LoVo (cell line): ENCODE data around the gene RGL2.
"Not testable (repeated sequence)": the region's sequence is repeated elsewhere in the genome, so short reads cannot be mapped to it uniquely, and the experiment has no call there.

Experiments
- DNase-seq: peaks from one replicate; pipeline ENCODE4 v3.0.0-alpha.2; 2016; ENCODE audit warnings: low spot score

Gene RGL2

DNA sequence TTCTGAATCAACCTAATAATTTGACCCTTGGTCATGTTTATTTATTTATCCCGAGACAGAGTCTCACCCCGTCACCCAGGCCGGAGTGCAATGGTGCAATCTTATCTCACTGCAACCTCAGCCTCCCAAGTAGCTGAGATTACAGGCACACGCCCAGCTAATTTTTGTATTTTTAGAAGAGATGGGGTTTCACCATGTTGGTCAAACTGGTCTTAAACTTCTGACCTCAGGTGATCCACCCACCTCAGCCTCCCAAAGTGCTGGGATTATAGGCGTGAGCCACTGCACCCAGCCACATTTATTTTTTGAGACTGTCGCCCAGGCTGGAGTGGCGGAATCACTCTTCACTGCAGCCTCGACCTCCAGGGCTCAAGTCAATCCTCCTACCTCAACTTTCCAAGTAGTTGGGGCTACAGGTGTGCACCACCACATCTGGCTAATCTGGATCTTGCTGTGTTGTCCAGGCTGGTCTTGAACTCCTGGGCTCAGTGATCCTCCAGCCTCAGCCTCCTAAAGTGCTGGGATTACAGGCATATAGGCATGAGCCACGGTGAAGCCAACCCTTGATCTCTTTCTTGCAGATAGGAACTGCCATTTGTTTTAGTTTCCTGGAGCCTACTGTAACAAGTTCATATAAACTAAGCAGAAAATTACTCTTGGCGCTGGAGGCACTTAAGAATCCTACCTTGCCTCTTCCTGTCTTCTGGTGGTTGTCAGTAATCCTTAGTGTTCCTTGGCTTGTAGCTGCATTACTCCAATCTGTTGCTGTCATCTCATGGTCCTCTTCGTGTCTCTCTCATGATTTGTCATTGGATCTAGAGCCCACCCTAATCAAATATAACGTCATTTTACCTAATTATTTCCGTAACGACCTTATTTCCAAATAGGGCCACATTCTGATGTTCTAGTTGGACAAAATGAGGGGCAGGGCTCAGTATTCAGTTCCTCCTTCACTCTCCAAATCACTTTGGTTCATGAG is 24.5 kb downstream of the RGL2 start:
- DNase-seq: no peak

DNA sequence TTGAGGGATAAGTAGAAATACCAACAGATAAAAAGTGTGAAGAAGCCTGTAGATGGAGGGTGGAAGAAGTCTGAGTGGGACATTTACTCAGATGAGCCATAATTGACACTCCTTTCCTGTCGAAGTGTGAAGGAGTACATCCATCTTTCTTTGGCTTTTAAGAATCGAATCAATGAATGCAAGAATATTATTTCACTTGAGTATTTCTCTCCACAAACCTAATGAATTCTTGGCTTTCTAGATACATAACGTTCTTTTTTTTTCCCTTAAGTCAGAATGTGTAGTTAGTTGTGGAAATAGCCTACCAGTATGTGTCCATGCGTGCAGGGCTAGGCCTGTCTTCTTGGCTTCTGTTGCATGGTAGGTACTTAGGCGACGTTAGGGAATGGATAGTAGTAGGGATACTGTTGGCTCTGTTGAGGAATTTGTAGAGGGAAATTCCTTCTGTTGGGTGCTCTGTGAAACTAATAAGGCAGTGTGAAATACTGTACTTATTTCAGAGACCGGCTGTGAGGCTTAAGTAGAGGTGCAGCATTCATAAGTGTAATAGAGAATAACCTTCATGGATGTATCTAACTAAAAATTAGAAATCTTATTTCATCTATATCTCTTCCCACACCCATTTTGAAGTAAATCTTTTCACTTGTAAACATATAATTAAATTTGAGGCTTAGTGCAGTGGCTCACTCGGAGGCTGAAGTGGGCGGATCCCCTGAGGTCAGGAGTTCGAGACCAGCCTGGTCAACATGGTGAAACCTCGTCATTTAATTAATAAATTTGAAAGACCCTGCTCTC is 25.4 kb downstream of the RGL2 start:
- no peak for DNase-seq

DNA sequence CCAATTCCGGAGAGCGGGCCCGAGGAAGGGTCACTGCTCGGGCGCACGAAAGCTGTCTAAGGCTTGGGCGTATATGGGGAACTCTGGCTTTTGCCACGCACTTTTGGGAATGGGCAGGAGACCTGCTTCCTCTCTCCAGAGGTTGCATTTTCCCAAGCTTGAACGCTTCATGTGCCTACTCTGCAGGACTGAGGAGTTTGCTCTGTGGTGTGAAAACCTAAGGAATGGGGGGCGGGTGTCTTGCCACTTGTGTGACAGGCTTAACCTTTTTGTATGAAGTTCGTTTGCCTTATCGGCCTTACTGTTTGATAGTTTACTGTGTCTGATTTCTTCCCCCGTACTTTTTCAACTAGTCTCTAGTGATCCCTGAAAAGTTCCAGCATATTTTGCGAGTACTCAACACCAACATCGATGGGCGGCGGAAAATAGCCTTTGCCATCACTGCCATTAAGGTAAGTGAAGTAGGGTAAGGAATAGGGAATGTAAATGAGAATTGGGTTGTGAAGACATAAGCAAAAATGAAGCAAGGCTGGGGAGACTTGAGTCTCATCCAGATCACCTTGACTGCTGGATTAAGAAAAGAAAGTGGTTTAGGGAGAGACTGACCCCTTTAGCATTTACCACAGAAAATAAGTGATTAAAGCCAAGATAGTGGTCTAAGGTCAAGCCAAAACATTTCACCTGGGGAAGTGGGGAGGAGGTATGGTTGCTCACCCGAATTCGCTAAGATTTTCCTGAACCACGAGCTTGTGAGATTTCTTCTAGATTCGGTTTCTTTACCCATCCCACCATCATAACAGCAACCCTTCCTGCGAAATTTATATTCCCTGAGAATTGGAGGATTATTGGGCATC is 26.2 kb downstream of the RGL2 start:
- DNase-seq: no peak

DNA sequence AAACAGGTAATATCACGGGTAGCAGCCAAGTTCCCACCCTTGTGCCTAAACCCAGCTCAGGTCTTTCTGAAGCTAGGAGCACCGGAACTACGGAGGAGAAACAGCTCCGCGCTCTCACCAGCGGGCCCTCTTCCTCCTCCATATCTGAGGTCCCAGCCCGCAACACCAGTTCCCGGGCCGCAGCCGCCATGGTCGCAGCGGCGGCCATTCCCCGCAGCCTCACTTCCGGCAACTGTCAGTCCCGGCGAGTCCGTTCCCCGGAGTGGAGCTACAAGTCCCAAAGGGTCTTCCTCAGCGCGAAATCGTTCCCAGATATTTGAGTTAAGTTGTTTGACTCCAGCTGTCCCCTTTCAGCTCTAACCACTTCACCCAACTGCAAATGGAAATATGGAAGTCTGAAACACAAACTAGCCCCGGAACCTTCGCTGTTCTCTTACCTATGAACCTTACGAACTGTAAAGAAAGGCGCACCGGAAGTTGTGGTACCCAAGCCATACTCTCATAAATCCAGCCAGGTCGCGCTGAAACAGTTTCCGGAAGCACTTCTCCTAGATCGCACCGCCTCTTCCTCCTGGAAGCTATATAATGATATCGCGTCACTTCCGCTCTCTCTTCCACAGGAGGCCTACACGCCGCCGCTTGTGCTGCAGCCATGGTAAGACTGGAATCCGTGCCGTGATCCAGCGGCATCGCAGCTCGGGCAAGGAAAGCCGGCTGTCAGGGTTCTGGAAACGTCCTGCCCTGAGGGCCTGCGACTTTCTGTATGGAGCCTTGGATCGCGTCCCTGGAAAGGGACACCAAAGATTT is 27.1 kb downstream of the RGL2 start, which contains the start of the genes RPS18 and VPS52:
RPS18 (plus strand) TSS at position 608 of the 807 bp plus-strand sequence; CDS start at position 653, 45 bp downstream.
VPS52 (minus strand) TSS at position 409 of the 807 bp plus-strand sequence; CDS start at position 208, 201 bp downstream.
- peak; percentile 98 for DNase-seq

DNA sequence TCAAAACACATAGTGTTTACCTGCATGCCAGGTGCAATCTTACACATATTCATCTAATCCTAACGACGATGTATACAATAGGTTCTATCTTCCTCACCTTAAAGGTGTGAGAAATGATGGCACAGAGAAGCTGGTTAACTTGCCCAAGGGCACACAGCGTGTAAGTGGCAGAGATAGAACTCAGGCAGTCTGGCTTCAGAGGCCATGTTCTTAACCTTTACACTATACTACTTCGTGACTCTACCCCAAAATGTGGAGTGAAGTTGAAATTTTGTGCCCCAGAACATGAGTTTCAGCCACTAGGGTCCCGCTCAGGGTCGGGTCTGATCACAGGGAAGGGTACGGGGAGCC is 27.6 kb downstream of the RGL2 start:
- DNase-seq: no peak

DNA sequence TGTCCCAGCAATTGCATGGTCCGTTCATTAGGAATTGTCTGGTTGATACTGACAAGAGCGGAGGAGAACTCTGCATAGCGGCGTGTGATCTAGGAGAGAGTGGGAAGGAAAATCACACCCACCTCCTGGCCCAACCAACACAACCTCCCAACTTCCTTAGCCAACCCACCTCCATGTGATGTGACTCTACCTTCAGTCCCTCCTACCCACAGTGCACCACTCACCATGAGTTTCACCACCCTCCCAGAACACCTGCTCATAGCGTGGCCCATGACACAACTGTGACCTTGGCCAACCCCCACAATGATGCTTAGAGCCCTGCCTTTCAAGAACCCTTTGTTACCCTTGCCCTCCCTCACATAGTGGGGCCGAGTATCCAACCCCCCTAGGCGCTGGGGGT is 34.7 kb downstream of the RGL2 start:
- no peak for DNase-seq

DNA sequence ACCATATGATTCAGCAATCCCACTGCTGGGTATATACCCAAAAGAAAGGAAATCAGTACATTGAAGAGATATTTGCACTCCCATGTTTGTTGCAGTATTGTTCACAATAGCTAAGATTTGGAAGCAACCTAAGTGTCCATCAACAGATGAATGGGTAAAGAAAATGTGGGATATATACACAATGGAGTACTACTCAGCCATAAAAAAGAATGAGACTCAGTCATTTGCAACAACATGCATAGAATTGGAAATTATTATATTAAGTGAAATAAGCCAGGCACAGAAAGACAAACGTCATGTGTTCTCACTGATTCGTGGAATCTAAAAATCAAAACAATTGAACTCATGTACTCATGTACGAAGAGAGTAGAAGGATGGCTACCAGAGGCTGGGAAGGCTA is 36.3 kb downstream of the RGL2 start:
- not testable (repeated sequence) for DNase-seq

DNA sequence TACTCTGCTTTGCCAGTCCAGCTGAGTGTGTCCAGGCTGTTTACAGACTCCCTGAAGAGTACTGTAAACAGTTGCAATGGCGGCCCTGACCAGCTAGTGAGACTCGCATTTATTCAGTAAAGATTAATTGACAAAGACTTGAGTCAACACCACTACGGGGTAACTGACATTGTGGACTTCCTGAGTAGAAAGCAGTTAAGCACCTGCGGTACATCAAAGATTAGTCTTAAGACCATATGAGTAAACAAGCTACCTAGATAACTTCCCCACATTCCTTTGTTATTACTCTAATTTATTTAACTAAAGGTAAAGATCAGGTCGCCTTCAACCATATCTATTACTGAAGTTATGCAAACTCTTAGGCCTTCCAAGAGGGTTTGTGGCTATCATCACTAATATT is 39.7 kb downstream of the RGL2 start:
- DNase-seq: no peak

DNA sequence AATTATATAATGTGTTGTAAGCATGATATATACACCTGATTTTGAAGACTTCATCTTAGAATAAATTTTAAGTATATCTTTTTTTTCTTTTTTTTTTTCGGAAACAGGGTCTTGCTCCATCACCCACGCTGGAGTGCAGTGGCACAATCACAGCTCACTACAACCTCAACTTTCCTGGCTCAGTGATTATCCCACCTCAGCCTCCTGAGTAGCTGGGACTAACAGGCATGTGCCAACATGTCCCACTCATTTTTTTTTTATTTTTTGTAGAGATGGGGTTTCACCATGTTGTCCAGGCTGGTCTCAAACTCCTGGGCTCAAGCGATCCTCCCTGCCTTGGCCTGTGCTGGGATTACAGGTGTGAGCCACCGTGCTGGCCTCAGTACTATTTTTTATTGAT is 44.2 kb downstream of the RGL2 start:
- no peak for DNase-seq

DNA sequence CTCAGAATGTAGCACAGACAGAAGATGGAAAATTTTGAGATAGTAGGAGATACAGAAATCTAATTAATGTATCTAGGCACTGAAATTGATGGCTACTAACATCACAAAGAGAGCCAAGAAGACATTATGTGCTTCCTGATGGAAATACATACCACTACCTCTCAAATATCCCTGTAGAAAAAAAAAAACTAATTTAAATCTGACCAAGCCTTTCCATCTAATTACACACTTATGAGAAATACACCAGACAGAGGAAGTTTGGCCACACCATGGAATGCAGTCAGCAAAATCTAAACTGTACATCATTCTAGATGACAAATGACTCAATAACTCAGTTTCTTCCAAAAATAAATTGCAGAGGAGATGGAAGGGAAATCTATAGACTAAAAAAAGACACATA is 46.0 kb downstream of the RGL2 start:
- DNase-seq: no peak

DNA sequence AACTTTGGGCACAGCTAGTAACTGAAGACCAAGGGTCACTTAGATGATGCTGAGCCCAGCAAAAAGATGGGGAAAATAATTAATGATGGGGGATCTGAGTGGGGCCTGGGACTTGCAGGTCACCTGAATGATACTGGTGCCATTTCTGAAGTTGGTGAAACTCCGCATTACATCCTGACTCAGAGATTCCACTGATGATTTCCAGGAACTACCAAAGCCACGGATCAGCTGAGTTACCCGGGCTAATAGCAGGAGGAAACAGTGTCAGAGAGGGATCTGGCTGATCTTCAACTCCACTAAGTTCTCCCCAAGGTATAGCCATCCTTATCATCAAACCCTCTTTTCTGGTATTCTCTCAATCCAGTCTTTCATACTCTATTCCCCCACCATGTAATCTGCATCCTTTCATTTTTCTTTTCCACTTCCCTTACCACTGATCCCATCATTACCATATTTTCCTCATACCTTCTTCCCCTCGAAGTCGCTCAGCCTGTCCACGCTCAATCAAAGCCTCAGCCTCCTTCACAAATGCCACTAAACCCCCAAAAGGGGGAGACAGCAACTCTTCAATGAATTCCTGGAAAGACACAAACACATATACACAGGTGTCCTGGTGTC is 47.2 kb downstream of the RGL2 start:
- DNase-seq: no peak

DNA sequence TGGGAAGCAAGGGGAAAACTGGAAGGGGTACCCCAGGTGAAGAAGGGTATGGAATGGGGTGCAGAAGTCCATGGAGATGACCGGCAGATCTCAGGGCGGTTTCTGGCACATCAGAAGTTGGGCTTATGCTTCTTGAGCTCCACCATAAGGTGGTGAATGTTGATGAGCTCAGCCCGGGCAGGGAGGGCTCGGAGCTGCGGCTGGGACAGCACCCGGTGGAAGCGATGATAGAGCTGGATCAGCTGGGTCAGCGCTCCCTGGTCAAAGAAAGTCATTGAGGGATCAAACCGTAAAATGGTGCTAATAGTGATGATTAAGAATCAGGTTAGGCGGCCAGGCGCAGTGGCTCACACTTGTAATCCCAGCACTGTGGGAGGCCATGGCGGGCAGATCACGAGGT is 48.0 kb downstream of the RGL2 start:
- DNase-seq: no peak

DNA sequence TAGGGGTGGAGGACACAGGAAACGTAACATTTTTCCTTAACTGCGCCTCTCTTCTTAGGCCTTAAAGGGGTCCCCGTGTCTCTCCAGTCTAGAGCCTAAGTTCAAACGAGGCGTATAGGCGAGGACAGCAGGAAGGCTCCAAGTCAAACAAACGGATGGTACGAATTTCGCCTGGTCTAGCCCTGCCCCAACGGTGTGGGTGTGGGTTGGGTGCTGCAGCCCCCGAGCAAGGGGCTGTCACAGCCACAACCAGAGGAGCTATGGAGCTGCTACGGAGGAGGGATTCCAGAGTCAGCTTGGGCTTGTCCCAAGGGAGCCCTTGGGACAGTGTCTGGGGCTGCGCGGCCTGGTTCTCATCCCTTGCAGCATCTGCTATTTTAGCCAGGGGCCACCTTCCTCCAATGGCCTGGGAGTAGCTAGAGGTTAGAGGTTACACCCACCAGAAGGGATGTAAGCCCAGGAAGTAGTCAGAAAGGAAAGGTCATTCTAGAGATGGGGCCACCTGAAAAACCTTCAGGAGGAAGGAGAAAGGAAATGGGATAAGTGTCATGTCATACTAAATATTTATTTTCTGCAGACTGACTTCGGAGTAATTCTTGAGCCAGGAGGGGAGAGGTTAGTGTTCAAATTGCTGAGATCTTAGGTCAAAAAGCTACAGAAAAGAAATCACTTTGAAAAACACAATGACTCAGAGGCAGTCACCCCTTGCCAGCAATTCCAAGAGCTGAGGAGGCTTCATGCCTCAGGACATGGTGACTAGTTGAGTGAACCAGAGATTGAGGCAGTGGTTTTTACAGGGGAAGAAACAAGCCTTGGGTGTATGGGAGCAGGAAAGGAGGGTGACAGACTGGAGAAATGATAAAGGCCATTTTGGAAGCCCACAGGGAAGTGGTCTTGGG is 48.8 kb downstream of the RGL2 start:
- DNase-seq: no peak

DNA sequence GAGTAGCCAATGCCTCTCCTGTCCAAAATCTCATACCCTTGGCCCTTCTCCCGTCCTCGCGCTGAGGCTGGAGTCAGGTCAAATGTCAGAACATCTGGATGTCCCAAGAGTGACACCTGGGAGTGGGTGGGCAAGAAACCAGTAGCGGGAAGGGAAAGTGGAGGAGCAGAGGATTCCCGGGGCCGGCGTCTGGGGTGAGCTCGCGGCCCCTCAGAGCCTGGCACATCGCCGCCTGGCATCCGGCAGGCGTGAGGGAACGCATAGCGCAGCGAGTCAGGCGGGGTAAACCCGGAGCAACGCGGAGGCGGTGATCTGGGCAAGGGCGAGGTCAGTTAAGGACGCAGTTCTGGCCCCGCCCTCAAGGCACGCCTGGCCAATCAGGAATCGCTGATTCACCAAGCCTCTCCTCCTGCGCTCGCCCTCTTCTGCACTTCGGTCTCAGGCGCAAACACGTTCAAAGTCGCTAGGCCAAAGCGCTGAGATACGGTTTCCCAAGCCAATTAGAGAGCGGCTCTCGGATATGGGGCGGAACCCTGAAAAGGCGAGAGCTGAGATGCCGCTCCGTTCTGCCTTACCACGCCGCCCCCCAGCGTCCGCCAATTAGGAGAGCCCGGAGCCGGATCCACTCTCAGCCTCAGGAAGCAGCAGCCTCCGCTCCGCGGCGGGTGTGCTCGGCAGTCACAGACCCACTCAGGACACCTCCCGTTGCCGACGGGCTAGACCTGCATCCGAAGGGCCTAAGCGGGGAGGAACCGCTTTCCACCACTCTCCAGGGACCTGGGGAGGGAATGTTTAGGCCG is 49.6 kb downstream of the RGL2 start:
- DNase-seq: peak; percentile 99

DNA sequence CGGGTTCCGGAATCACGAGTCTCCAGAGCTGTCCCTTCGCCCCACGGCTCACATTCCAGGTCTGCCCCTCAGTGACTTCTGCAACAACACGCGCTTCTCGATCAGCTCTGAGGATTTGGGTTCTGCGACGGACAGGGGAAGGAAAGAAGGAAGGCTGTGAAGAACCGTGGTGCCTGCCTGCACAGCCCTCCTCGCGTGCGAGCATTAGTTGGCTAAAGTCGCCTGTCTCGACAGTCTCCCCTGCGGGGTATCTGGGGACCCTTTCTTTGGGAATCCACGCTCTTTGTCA is 50.2 kb downstream of the RGL2 start:
- no peak for DNase-seq

DNA sequence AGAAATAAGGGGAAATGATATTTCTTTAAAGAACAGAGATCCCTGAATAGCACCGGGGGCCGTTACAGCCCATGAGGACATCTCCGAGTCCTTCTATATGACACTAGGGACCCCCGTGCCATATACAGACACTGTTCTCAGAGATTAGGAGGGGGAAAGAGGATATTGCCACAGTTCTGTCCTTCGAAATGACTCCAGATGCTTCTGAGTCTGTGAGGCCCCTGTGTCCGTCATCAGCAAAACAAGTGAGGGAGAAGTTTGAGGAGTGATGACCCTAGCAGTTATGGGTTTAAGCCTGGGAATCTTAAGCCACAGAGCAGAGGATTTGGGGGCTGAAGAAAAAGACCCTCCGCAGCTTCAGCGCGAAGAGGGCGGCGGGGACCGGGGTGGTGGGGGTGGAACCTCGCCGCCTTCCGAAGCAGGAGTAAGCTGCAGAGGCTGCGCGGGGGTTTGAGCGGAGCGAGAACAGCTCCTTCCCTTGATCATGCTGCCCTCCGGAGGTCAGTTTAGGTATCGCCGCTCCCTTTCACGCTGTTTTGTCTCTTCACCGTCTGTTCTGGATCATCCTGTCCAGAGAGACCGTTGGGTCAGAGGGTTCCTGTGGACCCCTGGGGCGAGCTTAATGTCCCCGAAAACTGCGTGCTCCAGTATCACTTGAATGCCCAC is 50.6 kb downstream of the RGL2 start:
- peak; percentile 83 for DNase-seq

DNA sequence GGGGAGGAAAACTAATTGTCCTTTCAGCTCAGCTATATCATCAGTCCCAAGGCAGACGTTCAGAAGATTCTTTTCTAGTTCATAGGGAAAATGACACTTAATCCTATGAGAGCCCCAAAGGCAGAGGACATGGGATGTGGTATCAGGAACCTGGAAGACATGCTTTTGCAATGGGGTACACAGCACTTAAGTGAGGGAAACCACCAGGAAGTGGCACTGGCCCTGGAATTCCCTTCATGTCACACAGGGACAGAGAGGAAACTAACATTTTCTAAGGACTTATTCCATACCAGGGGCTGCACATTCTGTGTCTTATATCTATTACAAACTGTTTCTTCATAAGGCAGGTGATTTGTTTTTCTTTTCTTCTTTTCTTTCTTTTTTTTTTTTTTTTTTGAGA is 55.3 kb downstream of the RGL2 start:
- DNase-seq: no peak

DNA sequence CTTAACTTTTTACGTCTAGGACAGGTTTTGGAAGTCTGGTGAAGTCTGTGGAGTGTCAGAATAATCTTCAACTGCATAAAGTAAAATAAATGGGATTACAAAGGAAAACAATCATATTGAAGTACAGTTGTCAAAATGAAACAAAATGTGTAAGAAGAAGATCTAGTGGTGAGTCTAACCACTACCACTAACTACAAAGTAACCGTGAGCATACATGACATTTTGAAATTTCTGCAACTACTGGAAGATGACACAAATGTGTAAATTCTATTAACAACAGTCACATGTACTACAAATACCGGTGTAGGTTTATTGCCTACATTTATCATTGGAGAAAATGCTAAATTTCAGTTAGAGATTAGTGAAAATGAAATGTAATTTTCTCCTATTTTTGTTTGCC is 56.8 kb downstream of the RGL2 start:
- DNase-seq: no peak
